Activated naive CD8-positive, alpha-beta T cell treated with anti-CD3 and anti-CD28 coated beads for 36 hours (primary cell): ENCODE results near the gene YIF1B. TPM values are rescaled to one million over a fixed set of nuclear protein-coding genes. Genes with fewer than 3 reads are reported as not detected.
"Not testable (repeated sequence)": the region's sequence is repeated elsewhere in the genome, so short reads cannot be mapped to it uniquely, and the experiment has no call there.

Experiments
- DNase-seq: peaks from one replicate; pipeline ENCODE4 v3.0.0; 2021
- H3K27ac Mint-ChIP-seq: one replicate; pipeline ENCODE4 v1.8.0; 2022; ENCODE audit warnings: mild to moderate bottlenecking, moderate library complexity, mixed read lengths
- H3K27me3 Mint-ChIP-seq: one replicate; pipeline ENCODE4 v1.8.0; 2022; ENCODE audit warnings: mild to moderate bottlenecking, mixed read lengths
- H3K36me3 Mint-ChIP-seq: one replicate; pipeline ENCODE4 v1.8.0; 2021; ENCODE audit warnings: mild to moderate bottlenecking, mixed read lengths
- H3K4me1 Mint-ChIP-seq: one replicate; pipeline ENCODE4 v1.8.0; 2021; ENCODE audit warnings: mixed read lengths
- H3K4me3 Mint-ChIP-seq: one replicate; pipeline ENCODE4 v1.8.0; 2022; ENCODE audit warnings: mild to moderate bottlenecking, moderate library complexity, mixed read lengths
- H3K9me3 Mint-ChIP-seq: one replicate; pipeline ENCODE4 v1.8.0; 2022; ENCODE audit warnings: mixed read lengths
- total RNA-seq, 2 experiments: library from RNA; stranded (reverse); gene quantifications; one replicate each; pipeline ENCODE4 v1.2.3, GENCODE V29; 2021

Gene YIF1B
- total RNA-seq: 10 to 100 TPM; 57.3 to 63.0 TPM

GRCh38 chr19:38315657-38316476 lies at the start of gene YIF1B:
TSS of gene YIF1B (minus strand) at chr19:38315947. CDS start at chr19:38315917, 30 bp downstream.
- Mint-ChIP-seq H3K27ac (peak within 1 kb of the TSS; percentile 90), H3K36me3 (peaks cover under 1% of the 10 kb centered on the region), H3K4me3 (peak within 1 kb of the TSS; percentile 87), H3K9me3 (no peaks in the 10 kb centered on the region), H3K4me1 (peaks cover 40% of the 10 kb centered on the region), H3K27me3 (no peaks in the 10 kb centered on the region)
- DNase-seq: peak; percentile 97

- Mint-ChIP-seq H3K27me3 (peaks cover 39% of the 10 kb centered on the region), H3K4me3 (peak overlapping the region; percentile 51)
- H3K9me3 Mint-ChIP-seq, H3K4me1 Mint-ChIP-seq, H3K27ac Mint-ChIP-seq, H3K36me3 Mint-ChIP-seq, DNase-seq: not testable (repeated sequence)
These were observed 47.4 kb upstream of the YIF1B start for GRCh38 chr19:38362946-38363688.

GRCh38 chr19:38362076-38362945 lies 46.6 kb upstream of the YIF1B start:
- H3K27me3 Mint-ChIP-seq: peaks cover 32% of the 10 kb centered on the region
- DNase-seq: peak; percentile 81
- no peaks in the 10 kb centered on the region for H3K9me3 Mint-ChIP-seq
- H3K4me1 Mint-ChIP-seq: peaks cover 9% of the 10 kb centered on the region
- peak overlapping the region; percentile 58 for H3K27ac Mint-ChIP-seq
- H3K4me3 Mint-ChIP-seq: peak overlapping the region; percentile 80
- H3K36me3 Mint-ChIP-seq: no peaks in the 10 kb centered on the region

GRCh38 chr19:38361633-38362075 lies 45.9 kb upstream of the YIF1B start:
- no peaks in the 10 kb centered on the region for H3K9me3 Mint-ChIP-seq
- peaks cover 9% of the 10 kb centered on the region for H3K4me1 Mint-ChIP-seq
- H3K4me3 Mint-ChIP-seq: peak overlapping the region; percentile 80
- no peaks in the 10 kb centered on the region for H3K36me3 Mint-ChIP-seq
- DNase-seq: peak; percentile 78
- no peak overlapping the region for H3K27ac Mint-ChIP-seq
- peaks cover 32% of the 10 kb centered on the region for H3K27me3 Mint-ChIP-seq

- no peak overlapping the region for H3K27ac Mint-ChIP-seq
- no peaks in the 10 kb centered on the region for H3K9me3 Mint-ChIP-seq
- H3K4me3 Mint-ChIP-seq: peak overlapping the region; percentile 80
- H3K27me3 Mint-ChIP-seq: peaks cover 27% of the 10 kb centered on the region
- no peak for DNase-seq
- no peaks in the 10 kb centered on the region for H3K36me3 Mint-ChIP-seq
- peaks cover 9% of the 10 kb centered on the region for H3K4me1 Mint-ChIP-seq
These were observed 45.3 kb upstream of the YIF1B start for GRCh38 chr19:38360839-38361631.

- H3K27ac Mint-ChIP-seq: no peak overlapping the region
- H3K4me3 Mint-ChIP-seq: no peak overlapping the region
- peaks cover 9% of the 10 kb centered on the region for H3K4me1 Mint-ChIP-seq
- no peak for DNase-seq
- no peaks in the 10 kb centered on the region for H3K9me3 Mint-ChIP-seq
- H3K36me3 Mint-ChIP-seq: no peaks in the 10 kb centered on the region
- H3K27me3 Mint-ChIP-seq: peaks cover 24% of the 10 kb centered on the region
These were observed 44.6 kb upstream of the YIF1B start for GRCh38 chr19:38360351-38360750.

- no peaks in the 10 kb centered on the region for H3K9me3 Mint-ChIP-seq
- H3K27ac Mint-ChIP-seq: no peak overlapping the region
- peaks cover 24% of the 10 kb centered on the region for H3K27me3 Mint-ChIP-seq
- no peak for DNase-seq
- peaks cover 9% of the 10 kb centered on the region for H3K4me1 Mint-ChIP-seq
- no peaks in the 10 kb centered on the region for H3K36me3 Mint-ChIP-seq
- H3K4me3 Mint-ChIP-seq: no peak overlapping the region
These were observed 43.7 kb upstream of the YIF1B start for GRCh38 chr19:38359242-38360021.

- Mint-ChIP-seq H3K36me3 (no peaks in the 10 kb centered on the region), H3K27ac (no peak overlapping the region), H3K4me1 (peaks cover 9% of the 10 kb centered on the region), H3K9me3 (no peaks in the 10 kb centered on the region), H3K27me3 (peaks cover 24% of the 10 kb centered on the region), H3K4me3 (no peak overlapping the region)
- DNase-seq: no peak
These were observed 42.3 kb upstream of the YIF1B start for GRCh38 chr19:38358071-38358470.

- DNase-seq: no peak
- Mint-ChIP-seq H3K27me3 (peaks cover 18% of the 10 kb centered on the region), H3K36me3 (no peaks in the 10 kb centered on the region), H3K4me1 (peaks cover 4% of the 10 kb centered on the region), H3K4me3 (no peak overlapping the region), H3K9me3 (no peaks in the 10 kb centered on the region), H3K27ac (no peak overlapping the region)
These were observed 40.3 kb upstream of the YIF1B start for GRCh38 chr19:38355728-38356725.

- Mint-ChIP-seq H3K4me1 (no peaks in the 10 kb centered on the region), H3K4me3 (no peak overlapping the region), H3K27ac (no peak overlapping the region), H3K27me3 (no peaks in the 10 kb centered on the region), H3K9me3 (no peaks in the 10 kb centered on the region), H3K36me3 (no peaks in the 10 kb centered on the region)
- DNase-seq: no peak
These were observed 36.9 kb upstream of the YIF1B start for GRCh38 chr19:38352611-38353010.

GRCh38 chr19:38351865-38352395 lies 36.2 kb upstream of the YIF1B start:
- H3K27me3 Mint-ChIP-seq: no peaks in the 10 kb centered on the region
- H3K36me3 Mint-ChIP-seq: no peaks in the 10 kb centered on the region
- H3K9me3 Mint-ChIP-seq: no peaks in the 10 kb centered on the region
- no peaks in the 10 kb centered on the region for H3K4me1 Mint-ChIP-seq
- H3K4me3 Mint-ChIP-seq: no peak overlapping the region
- no peak overlapping the region for H3K27ac Mint-ChIP-seq
- no peak for DNase-seq

- Mint-ChIP-seq H3K27me3 (no peaks in the 10 kb centered on the region), H3K9me3 (no peaks in the 10 kb centered on the region), H3K4me1 (no peaks in the 10 kb centered on the region), H3K4me3 (no peak overlapping the region), H3K27ac (no peak overlapping the region), H3K36me3 (no peaks in the 10 kb centered on the region)
- no peak for DNase-seq
These were observed 35.1 kb upstream of the YIF1B start for GRCh38 chr19:38350883-38351282.
